Smooth muscle cell of the umbilical artery (primary cell): Measurements from ENCODE around the gene ME3. TPM values are rescaled to one million over a fixed set of nuclear protein-coding genes. Genes with fewer than 3 reads are reported as not detected.

Source experiments
- total RNA-seq: library from RNA; depleted of rRNA; stranded (reverse); fragments of >200 nt; gene quantifications from 2 replicates; pipeline ENCODE4 v1.2.3, GENCODE V29; 2014

ME3 gene
- 16.9 and 27.4 TPM in 2 replicates for total RNA-seq

GRCh38 chr11:86672007-86672621 lies at the start of gene ME3:
ME3 (minus strand) TSS chr11:86672616.

Other genes with a start within 250 kb of the ME3 start
- gene PRSS23, start 127.9 kb upstream of the ME3 start, total RNA-seq: 189 and 306 TPM in 2 replicates